SK-N-MC (cell line): ENCODE data around the gene LRIG1.

Experiments used
- EZH2 ChIP-seq: fragments of 200-600 bp; sonication (generic); IDR thresholded peaks from one replicate; pipeline ENCODE4 v1.6.1; 2017; ENCODE audit warnings: antibody characterized with exemption
- POLR2AphosphoS5 ChIP-seq: IDR thresholded peaks from 2 replicates; pipeline ENCODE4 v1.6.1; 2012; ENCODE audit warnings: mild to moderate bottlenecking, low read depth, low read length, borderline replicate concordance

DNA sequence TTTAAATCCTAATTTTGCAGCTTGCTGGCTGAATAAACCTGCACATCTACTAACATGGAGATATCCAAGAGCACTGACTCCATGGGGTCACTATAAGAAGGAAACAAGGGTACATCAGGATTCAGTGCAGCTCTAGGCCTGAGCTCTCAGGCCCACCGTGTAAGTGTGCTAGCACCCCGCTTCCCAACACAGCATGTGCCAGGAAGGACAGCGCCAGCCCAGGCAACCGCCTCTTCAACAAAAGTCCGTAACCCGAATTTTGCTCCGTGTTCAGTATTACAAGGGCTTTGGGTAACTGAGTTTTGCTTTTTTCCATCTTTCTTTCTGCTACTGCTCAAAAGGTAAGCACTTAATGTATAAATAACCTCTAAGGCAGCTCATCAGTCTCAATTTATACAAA is 89.8 kb downstream of the LRIG1 start:
- TF ChIP-seq EZH2 (no peak), POLR2AphosphoS5 (no peak)
